ENCODE data around the gene SEC14L5.
A peak's percentile ranks its signal among the peaks of the same experiment; 100 is the strongest.
"Not testable (repeated sequence)": the region's sequence is repeated elsewhere in the genome, so short reads cannot be mapped to it uniquely, and the experiment has no call there.

SEC14L5 gene

DNA sequence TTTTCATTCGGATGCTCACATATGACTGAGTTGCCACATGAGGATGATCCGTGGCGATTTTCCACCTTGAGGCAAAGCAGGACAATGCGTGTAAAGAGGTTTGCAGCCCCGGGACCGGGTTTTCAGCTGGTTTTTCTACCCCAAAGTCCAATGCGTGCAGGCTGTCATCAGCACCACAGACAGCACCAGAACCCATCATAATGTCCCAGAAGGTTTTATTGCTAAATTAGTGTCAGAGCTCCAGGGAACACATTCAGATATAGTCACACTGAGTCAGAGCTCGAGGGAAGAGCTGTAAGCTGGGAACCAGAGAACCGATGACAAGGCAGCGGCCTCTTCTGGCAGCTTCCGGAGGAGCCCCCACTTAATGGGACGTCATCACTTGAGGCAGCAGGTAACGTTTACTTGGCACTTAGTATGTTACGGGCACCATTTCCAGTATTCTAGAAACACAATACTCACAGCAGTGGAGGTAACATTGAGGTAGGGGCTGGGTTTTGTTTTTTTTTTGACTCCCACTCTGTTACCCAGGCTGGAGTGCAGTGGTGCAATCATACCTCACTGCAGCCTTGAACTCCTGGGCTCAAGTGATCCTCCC lies 84.5 kb downstream of the SEC14L5 start:
- no peak for DNase-seq

DNA sequence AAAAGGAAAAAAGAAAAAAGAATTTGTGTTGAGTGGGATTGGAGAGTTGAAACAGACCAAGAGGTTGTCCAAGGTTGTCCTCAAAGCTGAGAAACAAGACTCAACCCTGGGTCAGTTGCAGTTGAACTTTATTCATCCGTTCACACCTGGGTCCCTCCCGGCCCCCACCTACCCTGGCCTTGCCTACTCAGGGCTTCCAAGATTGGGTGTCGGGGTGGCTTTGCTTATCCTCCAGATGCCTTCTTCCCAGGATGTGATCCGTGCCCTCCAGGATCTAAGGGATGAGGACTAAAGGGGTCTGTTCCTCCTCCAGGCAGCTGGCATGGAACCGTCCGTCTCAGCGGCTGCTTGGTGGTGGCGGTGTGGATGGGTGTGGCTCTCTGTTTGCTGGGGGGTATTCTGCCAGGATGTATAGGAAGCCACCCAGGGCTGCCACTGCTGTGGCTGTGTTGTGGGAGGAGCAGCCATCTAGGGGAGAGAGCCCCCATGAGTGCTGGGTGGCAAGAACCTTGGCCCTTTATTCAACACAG lies 85.9 kb downstream of the SEC14L5 start:
- no peak for DNase-seq

DNA sequence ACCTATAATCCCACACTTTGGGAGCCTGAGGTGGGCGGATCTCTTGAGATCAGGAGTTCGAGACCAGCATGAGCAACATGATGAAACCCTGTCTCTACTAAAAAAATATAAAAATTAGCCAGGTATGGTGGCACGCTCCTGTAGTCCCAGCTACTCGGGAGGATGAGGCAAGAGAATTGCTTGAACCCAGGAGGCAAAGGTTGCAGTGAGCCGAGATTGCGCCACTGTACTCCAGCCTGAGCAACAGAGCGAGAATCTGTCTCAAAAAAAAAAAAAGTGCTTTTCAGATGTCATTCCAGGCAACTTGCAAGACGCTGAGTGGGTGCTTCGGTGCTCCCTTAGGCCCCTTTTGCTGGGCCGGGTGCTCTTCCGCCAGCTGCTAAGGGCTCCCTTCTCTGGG lies 86.5 kb downstream of the SEC14L5 start:
- not testable (repeated sequence) for DNase-seq

DNA sequence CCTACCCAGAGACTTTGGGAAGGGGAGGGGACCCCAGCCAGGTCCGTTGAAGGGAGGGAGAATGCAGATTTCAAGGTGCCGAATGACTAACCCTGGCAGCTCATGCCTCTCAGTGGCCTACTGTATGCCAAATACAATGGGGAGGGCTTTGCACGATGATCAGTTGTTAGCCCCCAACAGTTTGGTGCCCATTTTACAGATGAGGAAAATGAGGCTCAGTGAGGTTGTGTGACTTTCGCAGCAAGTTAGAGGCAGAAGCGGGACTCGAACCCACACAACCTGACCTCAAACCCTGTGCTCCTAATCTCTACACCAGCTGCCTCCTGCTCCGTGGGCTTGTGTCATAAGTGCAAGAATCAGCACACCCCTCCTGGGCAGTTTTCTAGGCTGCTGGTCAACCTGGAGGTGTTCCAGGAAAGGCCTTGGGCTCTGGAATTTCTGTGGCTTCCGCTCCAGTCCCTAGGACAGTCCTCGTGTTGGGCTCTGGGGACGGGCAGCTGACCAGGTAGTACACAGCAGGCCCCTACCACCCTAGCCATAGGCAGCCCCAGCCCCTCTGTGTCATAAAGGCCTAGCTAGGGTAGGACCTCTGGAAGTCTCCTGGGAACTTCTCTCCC lies 87.5 kb downstream of the SEC14L5 start:
- DNase-seq: no peak

DNA sequence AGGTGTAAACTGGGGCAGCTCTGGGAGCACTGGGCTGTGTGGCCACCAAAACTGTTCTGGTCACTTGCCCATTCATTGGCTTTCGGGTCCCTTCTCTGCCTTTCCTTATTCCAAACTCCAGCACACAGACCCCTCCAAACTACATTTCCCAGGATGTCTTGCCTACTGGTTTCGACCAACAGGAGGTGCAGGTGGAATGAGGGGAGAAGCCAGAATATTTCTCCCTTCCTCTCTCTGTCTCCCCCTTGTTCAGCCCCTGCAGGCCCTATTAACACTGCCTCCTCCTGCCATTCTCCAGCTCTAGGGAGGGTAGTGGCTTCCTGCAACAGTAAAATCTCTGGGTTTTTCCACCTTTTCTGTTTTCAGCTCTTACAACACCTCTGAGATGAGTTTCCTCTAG lies 88.8 kb downstream of the SEC14L5 start:
- DNase-seq: no peak

DNA sequence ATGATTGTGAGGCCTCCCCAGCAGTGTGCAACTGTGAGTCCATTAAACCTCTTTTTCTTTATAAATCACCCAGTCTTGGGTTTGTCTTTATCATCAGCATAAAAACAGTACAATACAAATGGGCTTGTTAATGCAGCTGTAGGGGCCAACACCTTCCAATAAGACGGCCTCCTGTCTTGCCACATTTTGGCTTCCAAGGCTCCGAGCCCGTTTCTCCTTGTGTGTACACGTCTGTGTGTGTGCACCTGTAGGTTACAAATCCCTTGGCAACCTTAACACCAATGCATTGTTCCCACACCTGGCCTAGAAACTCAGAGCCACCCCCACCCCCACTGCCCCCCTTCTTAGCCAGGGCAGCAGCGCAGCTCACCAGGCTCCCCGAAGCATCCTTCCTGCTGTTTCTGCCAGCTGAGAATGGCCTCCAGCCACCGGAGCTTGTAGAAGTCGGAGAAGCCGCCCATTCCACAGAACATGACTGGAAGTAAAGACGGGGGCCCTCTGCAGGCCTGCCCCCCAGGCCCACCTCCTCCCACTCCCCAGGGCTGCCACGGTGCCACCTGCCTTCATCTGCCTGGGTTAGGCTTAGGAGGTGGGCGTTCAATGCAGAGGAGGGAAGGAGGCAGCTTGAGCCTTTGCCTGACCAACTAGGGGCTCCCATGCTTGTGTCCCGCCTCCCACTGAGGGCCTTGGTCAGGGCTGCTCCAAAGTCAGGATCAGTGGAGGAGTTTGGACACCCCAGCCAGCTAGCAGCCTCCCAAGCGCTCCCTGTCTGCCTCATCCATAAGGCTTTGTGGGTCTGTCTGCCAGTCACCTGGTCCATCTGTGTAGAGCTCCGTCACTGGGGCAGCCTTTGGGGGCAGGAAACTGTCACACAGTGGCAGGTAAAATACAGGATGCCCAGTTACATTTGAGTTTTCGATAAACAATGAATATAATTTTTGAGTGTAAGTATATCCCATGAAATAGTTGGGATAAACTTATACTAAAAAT lies 97.0 kb downstream of the SEC14L5 start:
- DNase-seq: no peak

- no peak for DNase-seq
Measured at GRCh38 chr16:5056352-5056751, 98.2 kb downstream of the SEC14L5 start.

GRCh38 chr16:5058476-5058875 lies 100.3 kb downstream of the SEC14L5 start:
- no peak for DNase-seq

DNA sequence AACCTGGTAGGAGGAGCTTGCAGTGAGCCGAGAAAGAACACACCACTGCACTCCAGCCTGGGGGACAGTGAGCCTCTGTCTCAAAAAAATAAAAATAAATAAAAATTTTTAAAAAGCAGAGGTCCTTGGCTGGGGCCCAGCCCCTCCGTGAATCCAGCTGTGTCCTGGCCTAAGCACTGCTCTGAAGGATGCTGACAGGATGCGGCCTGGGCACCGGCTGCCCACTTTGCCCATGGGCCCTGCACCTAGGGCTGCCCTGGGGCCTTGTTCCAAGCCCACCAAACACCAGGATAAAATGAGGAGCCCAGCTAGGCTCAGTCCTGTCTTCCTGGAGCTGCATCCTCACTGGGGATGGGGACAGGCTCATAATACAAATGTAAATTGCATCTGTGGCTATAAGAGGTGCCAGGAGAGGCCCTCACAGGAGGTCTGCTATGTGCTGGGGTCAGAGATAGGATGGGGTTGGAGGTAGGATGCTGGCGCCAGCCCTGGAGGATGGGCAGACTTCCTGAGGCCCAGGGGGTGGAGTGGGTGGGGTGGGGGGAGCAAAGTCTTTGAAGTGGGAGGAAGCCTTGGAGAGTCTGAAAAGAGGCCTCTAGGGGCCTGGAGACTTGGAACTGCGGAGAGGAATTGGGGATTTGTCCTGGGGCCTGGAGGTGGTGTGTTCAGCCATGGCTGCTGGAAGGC lies 101.4 kb downstream of the SEC14L5 start:
- no peak for DNase-seq

DNA sequence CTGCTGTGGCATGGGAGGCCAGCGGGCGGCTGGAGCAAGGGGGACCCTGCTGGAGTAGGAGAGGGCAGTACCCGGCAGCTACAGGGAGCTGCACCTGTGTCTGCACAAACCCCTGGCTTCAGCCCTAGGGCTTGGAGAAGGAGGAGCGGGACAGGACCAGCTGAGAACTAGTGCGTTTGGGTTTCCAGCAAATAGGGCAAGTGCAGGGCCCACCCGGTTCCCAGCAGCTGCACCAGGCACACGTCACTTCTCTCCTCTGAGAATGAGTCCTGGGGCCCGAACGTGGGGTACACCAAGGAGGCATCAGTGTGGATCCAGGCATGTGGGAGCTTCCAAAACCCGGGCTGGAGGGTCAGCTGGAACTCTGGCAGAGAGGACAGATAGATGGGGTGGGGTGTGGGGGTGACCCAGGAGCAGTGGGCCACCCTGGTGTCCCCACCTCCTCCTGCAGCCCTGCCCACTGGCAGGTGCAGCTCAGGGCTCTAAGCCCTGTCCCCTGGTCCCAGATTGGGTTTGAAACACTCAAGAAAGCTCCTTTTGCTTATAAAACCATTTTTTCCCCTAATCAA lies 102.0 kb downstream of the SEC14L5 start:
- DNase-seq: no peak

DNA sequence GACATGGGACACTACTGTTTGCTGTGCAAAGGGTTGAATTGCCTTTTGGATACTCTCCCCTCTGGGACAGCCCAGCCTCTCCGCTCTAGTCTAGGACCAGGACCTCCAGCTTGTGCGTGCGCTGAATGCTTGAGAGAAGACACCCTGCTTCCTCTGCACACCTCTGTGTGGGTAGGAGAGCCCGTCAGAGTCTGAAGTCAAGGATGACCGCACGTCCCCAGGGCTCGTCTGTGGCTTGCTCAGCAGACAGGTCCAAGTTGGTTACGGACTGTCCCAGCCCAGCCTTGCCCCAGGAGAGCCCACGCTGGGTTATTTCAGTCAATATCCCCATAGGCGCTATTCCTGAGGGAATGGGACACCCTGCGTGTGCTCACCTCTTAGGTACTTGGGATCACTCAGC lies 103.9 kb downstream of the SEC14L5 start:
- DNase-seq: no peak

- DNase-seq: no peak
Measured at GRCh38 chr16:5062790-5063765, 104.9 kb downstream of the SEC14L5 start.

GRCh38 chr16:5064915-5065314 lies 106.8 kb downstream of the SEC14L5 start:
- DNase-seq: peak; percentile 28 to 55

- no peak for DNase-seq
Measured at GRCh38 chr16:5065326-5065725, 107.2 kb downstream of the SEC14L5 start.

- no peak for DNase-seq
Measured at GRCh38 chr16:5065813-5066212, 107.7 kb downstream of the SEC14L5 start, which contains the start of gene C16orf89. C16orf89 (minus strand) TSS chr16:5065956; CDS start chr16:5065908, 48 bp downstream.

- DNase-seq: no peak
Measured at GRCh38 chr16:5066511-5066910, 108.4 kb downstream of the SEC14L5 start.

Data from NCI-H187 (cell line).